Stromal cell of bone marrow (primary cell): ENCODE results near the gene NAPA.
"Not testable (repeated sequence)": the region's sequence is repeated elsewhere in the genome, so short reads cannot be mapped to it uniquely, and the experiment has no call there.

ENCODE experiments used
- DNase-seq: peaks from one replicate; pipeline ENCODE4 v3.0.0-alpha.2; 2012; ENCODE audit warnings: low read depth

The NAPA gene

GRCh38 chr19:47486220-47486619 is 28.6 kb downstream of the NAPA start:
- not testable (repeated sequence) for DNase-seq

GRCh38 chr19:47485210-47485609 is 29.7 kb downstream of the NAPA start:
- no peak for DNase-seq

DNA sequence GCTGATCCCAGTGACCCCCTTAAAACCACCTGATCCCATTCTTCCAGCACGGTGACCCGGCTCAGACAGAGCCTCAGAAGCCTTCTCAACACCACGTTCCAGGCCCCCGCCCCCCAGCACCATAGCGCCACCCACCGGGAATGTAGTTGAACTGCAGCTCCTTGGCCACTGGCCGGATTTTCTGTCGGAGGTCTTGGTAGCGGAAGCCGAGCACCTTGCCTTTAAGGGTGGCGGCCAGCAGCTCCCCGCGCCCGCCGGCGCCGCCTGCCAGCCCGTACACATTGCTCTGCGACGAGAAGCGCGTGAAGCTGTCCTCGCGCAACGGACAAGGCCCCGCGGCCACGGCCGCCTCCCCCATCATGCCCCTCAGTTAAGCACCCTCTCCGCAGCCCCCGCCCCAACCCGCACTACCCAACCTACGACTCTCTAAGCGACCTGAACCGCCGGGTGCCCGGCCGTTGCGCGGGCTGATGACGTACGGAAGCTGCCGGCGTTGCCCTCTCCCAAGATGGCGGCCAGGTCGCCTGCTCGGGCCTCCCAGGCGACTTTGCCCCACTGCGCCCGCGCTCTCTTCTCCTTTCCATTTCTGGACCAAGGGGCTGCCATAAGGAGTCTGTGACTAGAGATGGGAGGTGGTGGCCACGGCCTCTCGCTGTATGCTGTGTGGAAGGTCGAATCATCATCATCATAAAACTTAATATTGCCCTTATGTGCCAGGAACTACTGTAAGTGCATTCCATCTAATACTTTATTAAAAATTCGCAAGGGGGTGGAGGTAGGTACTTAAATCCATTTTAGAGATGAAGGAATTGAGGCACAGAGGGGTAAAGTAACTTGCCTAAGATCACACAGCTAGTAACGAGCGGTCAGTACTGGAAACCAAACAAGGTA is 30.8 kb downstream of the NAPA start, which contains the start of gene KPTN:
KPTN (minus strand) TSS at position 420 of the 891 bp plus-strand sequence; CDS start at position 361, 59 bp downstream.
- peak; percentile 73 for DNase-seq

- DNase-seq = no peak
These were observed 31.7 kb downstream of the NAPA start for GRCh38 chr19:47483200-47483599.

DNA sequence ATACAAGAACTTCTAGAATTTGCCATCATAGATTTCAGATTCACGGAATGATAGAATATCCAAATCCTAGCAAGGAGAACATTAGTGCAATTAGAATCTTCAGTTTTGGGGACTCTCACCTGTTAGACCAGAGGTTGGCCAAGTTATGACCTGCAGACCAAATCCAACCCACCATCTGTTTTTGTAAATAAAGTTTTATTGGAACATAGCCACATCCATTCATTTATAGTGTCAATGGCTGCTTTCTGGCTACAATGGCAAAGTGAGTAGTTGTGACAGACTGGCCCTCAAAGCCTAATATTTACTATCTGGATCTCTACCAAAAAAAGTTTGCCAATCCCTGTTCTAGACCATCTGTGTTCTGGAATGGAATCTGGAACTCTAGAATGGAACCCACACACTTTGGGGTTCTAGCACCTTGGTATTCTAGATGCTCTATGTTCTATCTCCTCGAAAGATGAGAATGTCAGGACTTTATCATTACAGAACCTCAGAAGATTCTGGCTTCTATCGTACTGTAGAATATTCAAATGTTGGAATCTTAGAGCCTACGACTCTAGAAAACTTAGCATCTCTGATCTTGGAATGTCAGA is 33.3 kb downstream of the NAPA start:
- DNase-seq = no peak

- no peak for DNase-seq
These were observed 34.2 kb downstream of the NAPA start for GRCh38 chr19:47480658-47481057.

GRCh38 chr19:47479701-47480503 is 35.0 kb downstream of the NAPA start:
- no peak for DNase-seq

DNA sequence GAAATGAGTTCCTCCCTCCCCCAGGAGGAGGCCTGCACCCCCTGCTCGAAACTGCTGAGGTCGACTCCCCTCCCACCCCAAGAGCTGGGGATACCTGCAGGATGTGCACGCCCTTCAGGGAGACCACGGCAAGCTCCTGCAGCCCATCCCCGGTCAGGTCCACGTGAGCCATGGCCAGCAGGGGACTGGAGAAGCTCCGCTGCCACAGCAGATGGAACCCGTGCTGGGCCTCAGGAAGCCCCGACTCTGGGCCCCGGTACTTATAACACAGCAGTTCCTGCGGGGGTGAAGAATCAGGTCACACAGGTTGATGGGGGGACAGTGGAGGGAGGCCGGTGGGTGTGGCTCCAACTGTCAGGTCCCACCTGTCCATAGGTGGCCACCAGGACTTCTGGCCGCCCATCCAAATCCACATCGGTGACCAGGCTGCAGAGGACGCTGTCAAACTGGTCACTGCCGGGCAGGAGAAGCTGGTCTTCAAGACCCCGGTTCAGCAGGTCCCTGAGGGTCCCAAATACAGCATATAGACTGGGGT is 38.4 kb downstream of the NAPA start:
- DNase-seq = no peak

- DNase-seq = no peak
These were observed 39.4 kb downstream of the NAPA start for GRCh38 chr19:47475465-47475864.

DNA sequence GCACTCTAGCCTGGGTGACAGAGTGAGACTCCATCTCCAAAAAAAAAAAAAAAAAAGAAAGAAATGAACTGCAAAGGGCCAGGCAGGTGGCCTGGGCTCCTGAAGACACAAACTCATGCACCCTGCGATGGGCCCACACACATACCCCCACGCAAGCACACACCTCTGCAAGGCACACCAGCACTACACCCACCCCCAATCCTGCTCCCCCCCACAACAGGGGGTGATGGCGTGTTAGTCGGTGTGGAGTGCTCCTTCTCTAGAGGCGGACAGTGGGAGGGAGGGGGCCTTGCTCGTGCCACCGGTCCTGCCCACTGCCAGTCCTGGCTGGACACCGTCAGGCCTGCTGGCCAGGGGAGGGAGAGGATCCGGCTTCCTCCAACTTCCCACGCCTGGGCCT is 41.5 kb downstream of the NAPA start:
- no peak for DNase-seq

DNA sequence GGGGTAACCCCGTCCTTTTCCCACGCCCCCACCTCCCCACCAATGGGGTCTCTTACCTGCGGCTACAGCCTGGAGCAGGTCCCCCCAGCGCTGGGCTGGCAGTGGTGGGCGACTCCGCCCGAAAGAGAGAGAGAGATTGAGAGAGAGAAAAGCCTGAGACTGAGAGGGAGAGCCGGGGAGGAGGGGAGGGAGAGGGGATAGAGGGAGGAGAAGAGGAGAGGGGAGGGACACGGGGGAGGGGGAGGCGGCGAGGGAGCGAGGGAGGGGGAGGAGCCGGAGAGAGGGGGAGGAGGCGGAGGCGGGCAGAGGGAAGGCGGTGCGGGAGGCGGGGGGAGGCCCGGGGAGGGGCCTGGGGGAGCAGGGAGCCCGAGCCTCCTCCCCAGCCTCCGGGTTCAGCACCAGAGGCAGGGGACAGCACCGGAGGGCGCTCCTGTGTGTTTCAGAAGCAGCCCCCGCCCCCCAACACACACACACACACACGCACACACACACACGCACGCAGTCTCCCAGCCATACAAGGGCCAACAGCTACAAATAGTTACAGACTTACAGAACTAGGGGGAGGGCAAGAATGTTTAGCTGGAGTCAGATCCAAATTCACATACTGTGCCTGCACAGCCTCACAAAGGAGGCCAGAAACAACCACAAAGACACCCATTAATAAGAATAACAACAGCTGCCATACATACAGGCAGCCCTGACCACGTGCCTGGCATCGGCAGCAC is 43.0 kb downstream of the NAPA start, which contains the start of gene SLC8A2:
SLC8A2 (minus strand) TSS at position 161 of the 725 bp plus-strand sequence. CDS start 5,490 bp downstream, outside the sequence.
- peak; percentile 21 for DNase-seq

DNA sequence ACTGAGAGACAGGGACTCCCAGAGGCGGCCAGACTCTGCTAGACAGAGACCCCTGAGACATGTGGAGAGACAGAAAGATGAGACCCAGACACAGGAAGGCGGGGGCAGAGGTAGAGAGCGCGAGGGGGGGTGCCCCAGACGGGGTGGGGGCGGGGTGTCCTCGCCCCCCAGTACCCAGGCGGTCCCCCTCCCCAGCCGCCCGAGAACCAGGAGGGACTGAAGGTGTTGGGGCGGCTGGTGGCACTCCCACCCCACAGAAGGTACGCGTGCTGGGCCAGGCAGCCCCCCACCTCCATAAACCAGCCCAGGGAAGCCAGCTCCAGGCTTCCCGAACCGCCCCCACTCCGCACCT is 43.5 kb downstream of the NAPA start:
- no peak for DNase-seq

DNA sequence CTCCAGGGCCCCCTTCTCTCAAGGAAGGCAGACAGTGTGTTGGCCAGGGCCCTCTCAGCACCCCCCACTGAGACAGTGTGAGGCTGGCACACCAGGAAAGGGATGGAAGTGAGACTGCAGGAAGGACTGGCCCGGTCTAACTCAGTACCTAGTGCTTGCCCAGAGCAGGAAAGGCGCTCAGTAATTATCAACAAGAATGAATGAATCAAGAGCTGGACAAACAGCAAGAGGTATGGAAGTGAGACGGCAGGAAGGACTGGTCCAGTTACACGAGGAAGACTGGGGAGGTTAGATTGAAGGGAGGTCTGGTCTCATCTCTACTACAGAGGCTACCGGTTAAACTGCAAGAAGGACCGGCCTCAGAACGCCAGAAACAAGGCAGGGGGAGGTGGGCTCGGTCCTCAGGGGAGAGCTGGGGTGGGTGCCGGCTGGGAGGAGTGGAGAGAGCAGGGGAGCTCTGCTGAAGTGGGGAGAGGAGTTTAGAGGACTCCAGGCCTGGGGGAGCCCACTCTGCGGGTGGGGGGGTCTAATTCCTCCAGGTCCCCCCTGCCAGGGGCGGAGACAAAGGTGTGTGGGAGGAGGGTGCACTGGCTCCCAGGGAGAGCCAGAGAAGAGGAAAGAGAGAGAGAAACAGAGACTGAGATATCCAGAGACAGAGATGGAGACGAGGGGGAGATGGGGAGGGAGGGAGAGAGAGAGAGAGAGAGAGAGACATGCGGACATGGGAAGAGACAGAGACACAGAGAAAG is 44.2 kb downstream of the NAPA start:
- DNase-seq = no peak

GRCh38 chr19:47469719-47470118 is 45.1 kb downstream of the NAPA start:
- DNase-seq = no peak

- no peak for DNase-seq
These were observed 45.5 kb downstream of the NAPA start for GRCh38 chr19:47469363-47469700.

DNA sequence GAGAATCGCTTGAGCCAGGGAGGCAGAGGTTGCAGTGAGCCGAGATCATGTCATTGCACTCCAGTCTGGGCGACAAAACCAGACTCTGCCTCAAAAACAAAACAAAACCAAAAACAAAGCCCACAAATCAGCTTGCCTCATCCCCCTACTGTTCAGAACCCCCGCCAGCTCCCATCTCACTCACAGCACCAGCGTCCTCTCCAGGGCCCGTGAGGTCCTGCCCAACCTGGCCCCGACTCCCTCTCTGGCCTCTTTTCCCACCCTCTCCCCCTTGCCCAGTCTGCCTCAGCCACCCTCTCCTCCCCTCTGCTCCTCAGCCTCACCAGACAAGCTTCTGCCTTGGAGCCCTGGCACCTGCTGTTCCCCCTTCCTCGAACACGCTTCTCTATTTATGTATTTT is 46.9 kb downstream of the NAPA start:
- no peak for DNase-seq

DNA sequence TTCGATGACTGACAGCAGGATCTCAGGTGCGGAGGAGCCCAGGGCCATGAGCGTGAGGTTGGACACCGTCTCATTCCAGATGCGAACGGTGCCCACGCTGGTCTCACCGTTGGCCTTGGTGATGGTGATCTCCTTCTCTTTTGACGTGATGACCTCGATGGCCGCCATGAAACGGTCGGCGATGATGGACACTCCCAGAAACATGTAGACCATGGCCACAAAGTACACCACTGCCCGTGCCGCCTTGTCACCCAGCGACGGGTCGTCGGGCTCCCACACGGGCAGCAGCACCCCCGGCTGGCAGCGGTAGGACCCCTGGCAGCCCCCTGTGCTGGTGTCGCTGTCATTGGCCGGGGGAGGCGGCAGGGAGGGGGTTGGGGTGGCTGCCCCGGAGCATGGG is 48.9 kb downstream of the NAPA start:
- DNase-seq = no peak

DNA sequence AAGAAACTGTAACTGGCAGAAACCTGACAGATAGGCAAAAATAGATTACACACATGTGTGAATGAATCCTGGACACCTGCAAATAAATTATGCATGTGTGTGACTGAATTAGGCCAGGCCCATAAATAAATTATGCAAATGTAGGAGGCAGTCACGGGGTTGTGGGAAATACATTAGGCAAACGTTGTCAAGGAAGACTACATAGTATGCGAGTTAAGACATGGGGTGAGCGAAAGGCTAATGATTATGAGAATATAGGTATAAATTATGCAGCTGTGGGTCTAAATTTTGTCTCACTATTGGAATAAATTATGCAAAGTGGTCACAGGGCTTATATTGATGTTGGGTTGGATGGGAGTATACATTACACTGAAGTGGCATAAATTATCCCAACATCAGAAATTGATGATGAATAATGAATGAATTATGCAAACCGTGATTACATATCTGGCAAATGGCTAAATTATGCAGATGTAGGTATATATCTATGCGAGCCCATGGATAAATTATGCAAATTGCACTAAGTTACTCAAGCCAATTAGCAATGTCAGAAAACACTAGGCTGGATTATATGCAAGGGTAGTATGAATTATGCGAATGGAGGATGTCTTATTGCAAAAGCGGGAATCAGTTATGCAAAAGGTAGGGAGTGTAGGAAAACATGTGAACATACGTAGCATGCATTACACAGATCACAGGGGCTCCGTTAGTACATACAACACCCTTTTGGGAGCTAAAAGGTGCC is 50.0 kb downstream of the NAPA start:
- DNase-seq = no peak

DNA sequence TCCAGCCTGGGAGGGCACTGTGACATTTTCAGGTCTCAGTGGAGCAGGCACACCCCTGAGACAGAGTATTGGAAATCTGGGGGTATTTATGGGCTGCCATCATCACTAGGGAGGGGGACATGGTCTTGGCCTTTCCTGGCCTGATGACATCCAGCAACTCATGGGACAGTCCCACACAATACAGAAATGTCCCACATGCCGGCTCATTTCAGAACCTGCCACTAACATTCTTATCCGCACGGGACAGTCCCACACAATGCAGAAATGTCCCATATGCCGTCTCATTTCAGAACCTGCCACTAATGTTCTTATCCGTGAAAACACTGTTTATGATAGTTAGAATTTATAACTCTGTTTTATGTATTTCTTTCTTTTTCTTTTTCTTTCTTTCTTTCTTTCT is 53.0 kb downstream of the NAPA start:
- no peak for DNase-seq

- DNase-seq = no peak
These were observed 55.4 kb downstream of the NAPA start for GRCh38 chr19:47459477-47459876.
